Hepatocyte (in vitro differentiated cells): ENCODE data around the gene C14orf180. TPM values are rescaled to one million over a fixed set of nuclear protein-coding genes. Genes with fewer than 3 reads are reported as not detected.

Experiments used
- DNase-seq: peaks from one replicate; pipeline ENCODE4 v3.0.0-alpha.2; 2016; ENCODE audit warnings: low spot score
- H2AFZ ChIP-seq: fragments of 200-600 bp; sonication (generic); 2 replicates; pipeline ENCODE4 v1.6.0; 2016; ENCODE audit warnings: antibody characterized with exemption, mild to moderate bottlenecking
- H3K27ac ChIP-seq: fragments of 200-600 bp; sonication (generic); 2 replicates; pipeline ENCODE4 v1.5.1; 2016; ENCODE audit warnings: mild to moderate bottlenecking
- H3K27me3 ChIP-seq: fragments of 200-600 bp; sonication (generic); 2 replicates; pipeline ENCODE4 v1.6.1; 2016
- H3K36me3 ChIP-seq: fragments of 200-600 bp; sonication (generic); replicated peaks from 2 replicates; pipeline ENCODE4 v1.5.1; 2016; ENCODE audit warnings: low read depth; ENCODE audit not compliant: insufficient read depth
- H3K4me1 ChIP-seq: fragments of 200-600 bp; sonication (generic); 2 replicates; pipeline ENCODE4 v1.5.1; 2016; ENCODE audit warnings: mild to moderate bottlenecking, moderate library complexity; ENCODE audit not compliant: insufficient read depth
- H3K4me2 ChIP-seq: fragments of 200-600 bp; sonication (generic); 2 replicates; pipeline ENCODE4 v1.6.0; 2016
- H3K4me3 ChIP-seq: fragments of 200-600 bp; sonication (generic); 2 replicates; pipeline ENCODE4 v1.5.1; 2016; ENCODE audit warnings: mild to moderate bottlenecking
- H3K79me2 ChIP-seq: fragments of 200-600 bp; sonication (generic); 2 replicates; pipeline ENCODE4 v1.6.0; 2017; ENCODE audit warnings: mild to moderate bottlenecking
- H3K9me2 ChIP-seq: fragments of 200-600 bp; sonication (generic); replicated peaks from 2 replicates; pipeline ENCODE4 v1.6.0; 2017; ENCODE audit warnings: mild to moderate bottlenecking; ENCODE audit not compliant: insufficient read depth
- H3K9me3 ChIP-seq: fragments of 200-600 bp; sonication (generic); 2 replicates; pipeline ENCODE4 v1.5.1; 2016; ENCODE audit warnings: low read depth, mild to moderate bottlenecking
- H4K20me1 ChIP-seq: fragments of 200-600 bp; sonication (generic); 2 replicates; pipeline ENCODE4 v1.6.0; 2016; ENCODE audit warnings: mild to moderate bottlenecking; ENCODE audit not compliant: insufficient read depth, poor library complexity, severe bottlenecking
- CTCF ChIP-seq: fragments of 200-600 bp; sonication (generic); IDR thresholded peaks from 2 replicates; pipeline ENCODE4 v1.5.1; 2016; ENCODE audit warnings: antibody characterized with exemption, mild to moderate bottlenecking; ENCODE audit not compliant: poor library complexity
- EZH2 ChIP-seq: fragments of 200-600 bp; sonication (generic); IDR thresholded peaks from 2 replicates; pipeline ENCODE4 v1.6.1; 2016; ENCODE audit warnings: antibody characterized with exemption, mild to moderate bottlenecking, borderline replicate concordance
- EZH2phosphoT487 ChIP-seq: fragments of 200-600 bp; sonication (generic); IDR thresholded peaks from one replicate; pipeline ENCODE4 v1.6.1; 2018; ENCODE audit warnings: antibody characterized with exemption, mild to moderate bottlenecking, low read depth, moderate library complexity; ENCODE audit not compliant: unreplicated experiment, severe bottlenecking
- whole genome bisulfite sequencing: methylation state at CpG from one replicate; pipeline ENCODE4 v1.1.6; 2016; ENCODE audit warnings: low lambda C conversion rate; ENCODE audit errors: missing lambda C conversion rate; 5-methylcytosine and 5-hydroxymethylcytosine counted together
- polyA plus RNA-seq: library from polyadenylated mRNA; unstranded; fragments of >200 nt; fragmentation: Nextera tagmentation; extraction: Ambion mirVana; gene quantifications from 2 replicates; pipeline ENCODE4 v1.2.1, GENCODE V29; 2016
- total RNA-seq: library from RNA; depleted of rRNA; stranded (reverse); fragments of >200 nt; gene quantifications from 2 replicates; pipeline ENCODE4 v1.2.3, GENCODE V29; 2014

C14orf180 gene
- total and polyA plus RNA-seq, 2 experiments from 2014 or later = 1.1 to 1.2 TPM

GRCh38 chr14:104547310-104547997, 32.1 kb upstream of the C14orf180 start:
- no peak overlapping the region for H3K4me2 ChIP-seq
- DNase-seq = no peak

GRCh38 chr14:104547998-104548700, 31.4 kb upstream of the C14orf180 start:
- Histone ChIP-seq H3K9me3 (no peaks in the 10 kb centered on the region), H3K27ac (no peak overlapping the region), H3K79me2 (no peaks in the 10 kb centered on the region), H3K36me3 (no peaks in the 10 kb centered on the region), H2AFZ (no peak overlapping the region), H3K4me3 (no peak overlapping the region), H3K4me2 (no peak overlapping the region), H3K4me1 (no peaks in the 10 kb centered on the region), H3K27me3 (no peaks in the 10 kb centered on the region), H4K20me1 (no peaks in the 10 kb centered on the region), H3K9me2 (no peaks in the 10 kb centered on the region)
- no peak for DNase-seq
- 90% methylated on average over 8 of the region's 14 CpGs for WGBS
- TF ChIP-seq EZH2phosphoT487 (no peak), CTCF (no peak), EZH2 (no peak)

More at GRCh38 chr14:104547310-104547997, 32.1 kb upstream of the C14orf180 start:
- TF ChIP-seq EZH2phosphoT487 (no peak), CTCF (no peak), EZH2 (no peak)
- H3K79me2 ChIP-seq = no peaks in the 10 kb centered on the region
- H3K4me1 ChIP-seq = no peaks in the 10 kb centered on the region
- no peaks in the 10 kb centered on the region for H3K27me3 ChIP-seq
- no peak overlapping the region for H3K4me3 ChIP-seq
- no peak overlapping the region for H3K27ac ChIP-seq
- H3K9me3 ChIP-seq = no peaks in the 10 kb centered on the region
- H4K20me1 ChIP-seq = no peaks in the 10 kb centered on the region
- H3K36me3 ChIP-seq = no peaks in the 10 kb centered on the region
- no peaks in the 10 kb centered on the region for H3K9me2 ChIP-seq
- 93% methylated on average over 18 of the region's 18 CpGs for WGBS
- H2AFZ ChIP-seq = no peak overlapping the region

GRCh38 chr14:104548802-104549535, 30.6 kb upstream of the C14orf180 start:
- H3K9me3 ChIP-seq = no peaks in the 10 kb centered on the region
- WGBS = 50% methylated on average over 8 of the region's 15 CpGs
- no peaks in the 10 kb centered on the region for H3K9me2 ChIP-seq
- no peak overlapping the region for H3K4me3 ChIP-seq
- H3K27me3 ChIP-seq = no peaks in the 10 kb centered on the region
- no peaks in the 10 kb centered on the region for H3K36me3 ChIP-seq
- H2AFZ ChIP-seq = no peak overlapping the region
- H3K27ac ChIP-seq = no peak overlapping the region
- no peaks in the 10 kb centered on the region for H4K20me1 ChIP-seq
- H3K4me2 ChIP-seq = no peak overlapping the region
- no peaks in the 10 kb centered on the region for H3K4me1 ChIP-seq
- no peak for DNase-seq
- TF ChIP-seq EZH2 = no peak
- no peak for TF ChIP-seq CTCF
- TF ChIP-seq EZH2phosphoT487 = no peak
- no peaks in the 10 kb centered on the region for H3K79me2 ChIP-seq
